Renal pelvis (tissue), 12 donors: ENCODE results near the gene MRPS18A. TPM values are rescaled to one million over a fixed set of nuclear protein-coding genes. Genes with fewer than 3 reads are reported as not detected.

Experiments
- DNase-seq: peaks from one replicate; pipeline ENCODE4 v3.0.0-alpha.2; 2013
- long read RNA-seq, 16 experiments: transcript quantifications; one replicate each; lab custom pipeline, GENCODE V29; 2026
- polyA plus RNA-seq, 3 donors: library from polyadenylated mRNA; unstranded; fragments of 120-200 nt; gene quantifications; one replicate each; pipeline ENCODE4 v1.2.1, GENCODE V29; 2013; ENCODE audit not compliant: insufficient read length in 3 of 3

MRPS18A gene
- 10 to 100 TPM; 47.2 to 51.4 (median 50.9) TPM for polyA plus RNA-seq
- long read RNA-seq, donor 1, transcript MRPS18A-202 (6 exons, 1,062 nt), result major isoform, 37 of 43 reads
- long read RNA-seq, donor 1, transcript MRPS18A-201 (5 exons, 785 nt), result minor isoform, 6 of 43 reads
- long read RNA-seq, donor 1, partial matches to known transcripts, result 0 of 43 reads
- long read RNA-seq, donor 1, other reads (novel, unspliced or antisense), result 0 of 43 reads
- long read RNA-seq, donor 2, transcript MRPS18A-202 (6 exons, 1,062 nt), result major isoform, 47 of 50 reads
- long read RNA-seq, donor 2, partial matches to known transcripts, result 0 of 50 reads
- long read RNA-seq, donor 2, other reads (novel, unspliced or antisense), result 0 of 50 reads
- long read RNA-seq, donor 3, transcript MRPS18A-202 (6 exons, 1,062 nt), result major isoform, 39 of 43 reads
- long read RNA-seq, donor 3, partial matches to known transcripts, result 0 of 43 reads
- long read RNA-seq, donor 3, other reads (novel, unspliced or antisense), result 0 of 43 reads
- long read RNA-seq, donor 4, transcript MRPS18A-201 (5 exons, 785 nt), result minor isoform, 5 of 61 reads
- long read RNA-seq, donor 4, transcript MRPS18A-202 (6 exons, 1,062 nt), result major isoform, 56 of 61 reads
- long read RNA-seq, donor 4, partial matches to known transcripts, result 0 of 61 reads
- long read RNA-seq, donor 4, other reads (novel, unspliced or antisense), result 0 of 61 reads
- long read RNA-seq, donor 5, transcript MRPS18A-202 (6 exons, 1,062 nt), result major isoform, 27 of 28 reads
- long read RNA-seq, donor 5, partial matches to known transcripts, result 0 of 28 reads
- long read RNA-seq, donor 5, other reads (novel, unspliced or antisense), result 0 of 28 reads
- long read RNA-seq, donor 6, transcript MRPS18A-202 (6 exons, 1,062 nt), result major isoform, 36 of 40 reads
- long read RNA-seq, donor 6, partial matches to known transcripts, result 0 of 40 reads
- long read RNA-seq, donor 6, other reads (novel, unspliced or antisense), result 0 of 40 reads
- long read RNA-seq, donor 7, transcript MRPS18A-202 (6 exons, 1,062 nt), result major isoform, 38 of 73 reads
- long read RNA-seq, donor 7, partial matches to known transcripts, result 33 of 73 reads
- long read RNA-seq, donor 7, other reads (novel, unspliced or antisense), result 0 of 73 reads
- long read RNA-seq, donor 8, transcript MRPS18A-202 (6 exons, 1,062 nt), result major isoform, 13 of 17 reads
- long read RNA-seq, donor 8, partial matches to known transcripts, result 0 of 17 reads
- long read RNA-seq, donor 8, other reads (novel, unspliced or antisense), result 0 of 17 reads
- long read RNA-seq, donor 9, transcript MRPS18A-202 (6 exons, 1,062 nt), result major isoform, 54 of 60 reads
- long read RNA-seq, donor 9, transcript MRPS18A-201 (5 exons, 785 nt), result minor isoform, 6 of 60 reads
- long read RNA-seq, donor 9, partial matches to known transcripts, result 0 of 60 reads
- long read RNA-seq, donor 9, other reads (novel, unspliced or antisense), result 0 of 60 reads
- long read RNA-seq, donor 10, transcript MRPS18A-202 (6 exons, 1,062 nt), result major isoform, 32 of 35 reads
- long read RNA-seq, donor 10, partial matches to known transcripts, result 0 of 35 reads
- long read RNA-seq, donor 10, other reads (novel, unspliced or antisense), result 0 of 35 reads
- long read RNA-seq, donor 11, transcript MRPS18A-201 (5 exons, 785 nt), result minor isoform, 5 of 25 reads
- long read RNA-seq, donor 11, transcript MRPS18A-202 (6 exons, 1,062 nt), result major isoform, 20 of 25 reads
- long read RNA-seq, donor 11, partial matches to known transcripts, result 0 of 25 reads
- long read RNA-seq, donor 11, other reads (novel, unspliced or antisense), result 0 of 25 reads
- long read RNA-seq, donor 12, transcript MRPS18A-202 (6 exons, 1,062 nt), result major isoform, 52 of 54 reads
- long read RNA-seq, donor 12, partial matches to known transcripts, result 0 of 54 reads
- long read RNA-seq, donor 12, other reads (novel, unspliced or antisense), result 0 of 54 reads
- long read RNA-seq, donor 13, transcript MRPS18A-202 (6 exons, 1,062 nt), result major isoform, 19 of 19 reads
- long read RNA-seq, donor 13, partial matches to known transcripts, result 0 of 19 reads
- long read RNA-seq, donor 13, other reads (novel, unspliced or antisense), result 0 of 19 reads
- long read RNA-seq, donor 14, transcript MRPS18A-201 (5 exons, 785 nt), result minor isoform, 5 of 56 reads
- long read RNA-seq, donor 14, transcript MRPS18A-202 (6 exons, 1,062 nt), result major isoform, 51 of 56 reads
- long read RNA-seq, donor 14, partial matches to known transcripts, result 0 of 56 reads
- long read RNA-seq, donor 14, other reads (novel, unspliced or antisense), result 0 of 56 reads
- long read RNA-seq, donor 15, transcript MRPS18A-202 (6 exons, 1,062 nt), result major isoform, 63 of 63 reads
- long read RNA-seq, donor 15, partial matches to known transcripts, result 0 of 63 reads
- long read RNA-seq, donor 15, other reads (novel, unspliced or antisense), result 0 of 63 reads
- long read RNA-seq, donor 16, transcript MRPS18A-202 (6 exons, 1,062 nt), result major isoform, 34 of 37 reads
- long read RNA-seq, donor 16, partial matches to known transcripts, result 0 of 37 reads
- long read RNA-seq, donor 16, other reads (novel, unspliced or antisense), result 0 of 37 reads

DNA sequence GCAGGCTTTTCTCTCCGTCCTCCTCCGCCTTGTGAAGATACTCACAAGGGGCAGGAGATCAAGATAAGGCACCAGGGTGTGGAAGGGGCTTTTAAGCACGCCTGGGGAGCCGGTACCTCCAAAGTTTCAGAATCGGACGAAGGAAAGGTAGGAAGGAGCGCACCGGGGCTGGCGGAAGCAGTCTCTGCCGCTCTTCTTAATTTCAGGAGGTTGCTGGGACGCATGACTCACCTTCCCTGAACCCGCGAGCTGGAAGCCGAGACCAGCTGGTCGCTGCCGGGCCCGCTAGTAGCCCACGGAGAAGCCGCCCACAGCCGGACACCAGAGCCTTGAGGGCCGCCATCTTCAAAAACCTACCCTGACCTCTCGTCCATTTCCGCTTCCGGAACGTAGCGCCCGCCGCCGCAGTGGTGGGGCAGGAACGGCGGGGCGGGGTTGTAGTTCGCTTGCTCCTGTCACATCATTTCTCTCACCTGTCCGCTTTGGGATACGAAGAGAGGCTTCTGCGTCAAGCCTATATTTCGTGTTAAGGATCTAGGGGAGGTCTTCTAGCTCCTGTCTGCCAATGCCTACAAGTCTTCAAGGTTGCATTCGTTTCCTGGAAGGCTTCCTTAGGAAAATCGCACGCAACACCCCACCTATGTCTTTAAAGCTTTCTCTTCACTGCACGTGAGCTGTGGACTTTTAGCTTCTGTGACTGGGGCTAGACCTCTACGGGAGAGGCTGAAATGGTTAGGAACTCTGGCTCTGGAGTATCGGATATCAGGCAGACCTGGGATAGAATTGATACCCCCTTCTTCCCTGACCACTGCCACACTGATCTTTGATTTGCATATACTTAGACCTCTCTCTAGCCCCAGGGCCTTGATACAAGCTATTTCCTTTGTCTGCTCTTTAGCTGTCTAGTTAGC, at the start of gene MRPS18A:
Gene MRPS18A, minus strand, starts transcription at position 355 of the 911 bp plus-strand sequence. Its CDS starts 12 bp downstream, at position 343.
- no peak for DNase-seq

DNA sequence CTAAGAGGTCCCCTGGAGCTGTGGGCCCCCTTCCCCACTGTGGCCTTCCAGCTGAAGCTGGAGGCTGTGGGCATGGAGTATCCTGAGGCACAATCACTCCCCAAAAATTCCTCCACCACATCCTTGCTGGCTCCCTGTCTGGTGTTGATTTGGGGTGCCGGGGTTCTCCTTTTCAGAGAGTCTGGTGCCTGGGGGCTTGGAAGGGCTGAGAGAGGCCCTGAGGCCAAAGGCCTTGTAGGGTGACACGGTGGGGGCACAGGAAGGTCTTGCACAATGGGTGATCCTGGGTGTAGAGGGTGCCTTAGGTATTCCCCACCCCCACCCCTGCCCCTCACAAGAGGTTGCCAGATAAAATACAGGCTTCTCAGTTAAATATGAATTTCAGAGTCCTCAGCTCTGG, 49.3 kb upstream of the MRPS18A start:
- DNase-seq, result no peak

DNA sequence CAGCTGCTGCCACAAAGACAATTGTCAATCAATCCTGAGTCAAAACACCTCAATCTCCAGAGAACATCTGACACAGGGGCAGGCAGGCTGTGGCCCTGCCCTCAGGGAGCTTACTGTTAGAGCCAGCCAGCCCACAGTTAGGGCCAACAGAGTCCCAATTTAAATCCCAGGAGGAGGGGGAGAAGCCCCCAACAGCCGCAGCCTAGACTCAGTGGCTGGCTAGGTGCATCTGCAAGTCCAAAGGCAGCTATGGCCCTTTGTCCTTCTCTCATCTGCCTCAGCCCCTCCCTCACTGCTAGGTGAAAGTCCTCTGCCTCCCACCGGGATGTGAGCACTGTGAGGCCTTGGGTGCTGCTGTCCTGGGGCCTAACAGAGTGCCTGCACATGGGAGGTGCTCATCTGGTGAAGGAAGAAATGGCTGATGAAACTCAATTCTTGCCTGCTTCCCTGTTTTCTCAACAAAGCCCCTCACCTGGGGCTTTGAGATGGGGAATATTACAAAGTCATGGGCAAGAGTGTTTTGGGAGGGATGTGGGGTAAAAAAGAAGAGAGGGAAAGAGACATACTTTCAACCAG, 48.7 kb upstream of the MRPS18A start:
- no peak for DNase-seq

DNA sequence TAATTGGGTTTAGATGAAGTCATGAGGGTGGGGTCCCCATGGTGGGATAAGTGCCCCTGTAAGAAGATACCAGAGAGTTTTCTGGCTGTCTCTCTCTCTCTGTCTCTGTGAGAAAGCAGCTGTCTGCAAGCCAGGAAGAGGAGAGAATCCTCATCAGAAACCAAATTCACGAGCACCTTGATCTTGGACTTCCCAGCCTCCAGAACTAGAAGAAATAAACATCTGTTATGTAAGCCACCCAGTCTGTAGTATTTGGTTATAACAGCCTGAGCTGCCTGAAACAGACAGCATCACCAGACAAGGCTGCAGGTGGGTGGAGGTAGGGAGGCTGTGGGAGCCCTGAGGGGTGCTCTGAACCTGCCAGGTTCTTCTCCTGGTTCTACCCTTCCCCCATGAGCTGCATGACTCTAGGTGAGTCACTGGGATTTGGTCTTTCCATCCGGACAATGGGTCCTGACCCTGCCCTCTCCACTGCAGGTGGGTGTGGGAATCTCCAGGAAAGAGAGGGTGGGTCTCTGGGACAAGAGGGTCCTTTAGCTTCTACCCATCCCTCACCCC, 48.1 kb upstream of the MRPS18A start:
- DNase-seq, result no peak

DNA sequence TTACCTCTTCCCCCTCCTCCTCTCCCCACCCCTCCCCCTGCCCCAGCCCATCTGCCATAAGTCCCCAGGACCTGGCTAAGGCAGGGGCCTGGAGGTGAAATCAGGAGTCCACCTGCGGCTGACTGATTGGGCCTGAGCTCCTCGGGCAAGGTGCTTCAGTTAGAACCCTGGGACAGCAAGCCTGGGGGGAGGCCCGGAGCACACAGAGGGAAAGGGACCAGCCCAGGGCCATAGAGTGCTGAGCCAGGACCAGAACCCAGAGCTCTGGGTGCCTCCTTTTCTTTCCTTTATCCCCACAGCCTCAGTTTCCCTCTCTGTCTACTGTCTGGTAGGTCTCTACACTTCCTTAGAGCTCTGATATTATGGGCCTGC, 46.7 kb upstream of the MRPS18A start:
- DNase-seq, result no peak

DNA sequence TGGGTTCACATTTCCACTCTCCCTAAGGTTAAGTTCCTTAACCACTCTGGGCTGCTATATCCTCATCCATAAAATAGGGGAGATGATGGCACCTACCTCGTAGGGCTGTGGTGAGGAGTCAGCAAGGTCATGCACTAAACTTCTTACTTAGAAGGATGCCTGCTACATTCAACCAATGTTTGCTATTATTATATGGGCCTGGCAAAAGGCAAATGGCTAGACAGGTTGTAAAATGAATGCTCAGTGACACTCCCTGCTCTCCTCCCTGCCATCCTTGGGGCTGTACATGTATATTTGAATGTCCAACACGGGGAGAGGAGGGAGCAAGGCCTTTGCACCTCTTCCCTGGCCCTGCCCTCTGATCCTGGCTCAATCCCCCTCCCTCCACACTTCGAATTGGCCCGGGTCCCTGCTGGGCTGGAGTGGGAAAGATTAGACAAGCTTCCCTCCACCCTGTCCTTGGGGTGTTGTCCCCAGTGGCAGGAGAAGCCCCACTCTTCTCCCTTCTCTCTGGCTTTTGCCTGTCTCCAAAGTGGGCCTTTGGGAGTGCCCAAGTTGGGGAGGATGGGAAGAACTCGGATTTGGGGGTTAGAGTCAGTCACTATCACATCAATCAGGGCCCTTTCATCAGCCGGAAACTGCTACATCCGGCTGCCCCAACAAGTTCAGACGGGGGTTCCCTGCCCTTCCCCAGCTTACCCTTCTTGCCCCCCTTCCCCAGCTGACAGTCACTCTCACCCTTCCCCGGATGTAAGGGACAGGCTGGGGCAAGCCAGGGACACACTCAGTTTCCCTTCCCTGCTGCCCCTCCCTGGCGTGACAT, 46.1 kb upstream of the MRPS18A start:
- no peak for DNase-seq

DNA sequence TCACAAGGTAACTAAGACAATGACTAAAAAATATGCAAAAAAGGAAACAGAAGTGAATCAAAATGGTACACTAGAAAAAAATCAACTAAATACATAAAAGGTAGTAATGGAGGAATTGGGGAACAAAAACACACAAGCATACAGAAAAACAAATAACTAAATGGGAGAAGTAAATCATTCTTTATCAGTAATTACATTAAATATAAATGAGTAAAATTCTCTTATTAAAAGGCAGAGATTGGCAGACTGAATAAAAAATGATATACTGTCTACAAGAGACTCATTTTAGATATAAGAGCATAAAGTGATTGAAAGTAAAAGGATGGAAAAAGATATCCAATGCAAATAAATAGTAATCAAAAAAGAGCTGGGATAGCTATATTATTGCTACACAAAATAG, 43.0 kb upstream of the MRPS18A start:
- DNase-seq, result no peak

DNA sequence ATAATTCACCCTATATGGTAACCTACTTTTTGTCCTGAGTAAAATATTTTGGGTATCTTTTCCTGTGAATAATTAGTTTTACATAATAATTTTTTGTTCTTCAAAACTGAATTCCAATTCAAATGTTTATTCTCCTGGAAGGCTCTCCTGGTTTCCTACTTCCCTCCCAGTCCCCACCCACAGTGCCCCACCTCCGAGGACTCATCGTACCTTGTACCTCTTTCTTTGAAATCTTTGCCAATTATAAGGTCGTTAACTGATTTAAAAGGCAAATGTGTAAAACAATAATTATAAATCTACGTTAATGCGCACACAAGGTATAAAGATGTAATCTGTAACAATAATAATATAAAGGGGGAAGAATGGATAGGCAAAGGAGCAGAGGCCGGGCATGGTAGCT, 41.9 kb upstream of the MRPS18A start:
- no peak for DNase-seq

DNA sequence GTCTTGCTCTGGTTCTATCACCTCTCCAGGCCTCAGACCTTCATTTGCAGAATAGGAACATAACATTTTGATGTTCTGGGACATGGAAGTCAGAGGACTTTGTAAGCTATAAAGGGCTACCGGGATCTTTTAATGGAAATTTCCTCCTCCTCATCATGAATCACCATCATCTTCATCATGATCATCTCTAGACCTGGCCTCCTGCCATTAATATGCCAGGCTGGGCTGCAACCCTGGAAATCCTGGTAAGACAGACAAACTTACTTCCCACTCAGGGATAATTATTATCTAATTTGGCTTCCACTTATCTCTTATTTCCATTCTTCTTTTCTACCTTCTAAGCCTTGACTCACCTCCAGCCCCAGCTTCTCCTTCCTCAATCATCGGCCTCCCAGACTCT, 41.0 kb upstream of the MRPS18A start:
- DNase-seq, result no peak

DNA sequence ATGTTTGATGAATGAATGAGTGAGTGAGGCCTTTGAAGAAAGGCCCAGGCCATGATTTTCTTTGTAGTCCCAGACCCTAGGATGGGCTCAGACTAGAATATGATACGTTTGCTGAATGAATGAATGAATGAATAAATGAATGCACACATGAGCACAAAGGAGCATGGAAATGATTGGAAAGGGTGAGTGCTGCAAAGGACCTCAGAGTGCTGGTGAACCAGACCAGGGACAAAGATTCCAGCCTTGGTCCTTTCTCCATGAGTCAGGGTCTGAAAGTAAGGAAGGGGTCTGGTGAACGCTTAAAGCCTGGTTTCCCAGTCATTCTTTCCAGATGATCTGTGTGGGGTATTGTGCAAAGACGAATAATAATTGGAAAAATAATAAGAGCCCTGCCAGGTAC, 40.0 kb upstream of the MRPS18A start:
- DNase-seq, result no peak

DNA sequence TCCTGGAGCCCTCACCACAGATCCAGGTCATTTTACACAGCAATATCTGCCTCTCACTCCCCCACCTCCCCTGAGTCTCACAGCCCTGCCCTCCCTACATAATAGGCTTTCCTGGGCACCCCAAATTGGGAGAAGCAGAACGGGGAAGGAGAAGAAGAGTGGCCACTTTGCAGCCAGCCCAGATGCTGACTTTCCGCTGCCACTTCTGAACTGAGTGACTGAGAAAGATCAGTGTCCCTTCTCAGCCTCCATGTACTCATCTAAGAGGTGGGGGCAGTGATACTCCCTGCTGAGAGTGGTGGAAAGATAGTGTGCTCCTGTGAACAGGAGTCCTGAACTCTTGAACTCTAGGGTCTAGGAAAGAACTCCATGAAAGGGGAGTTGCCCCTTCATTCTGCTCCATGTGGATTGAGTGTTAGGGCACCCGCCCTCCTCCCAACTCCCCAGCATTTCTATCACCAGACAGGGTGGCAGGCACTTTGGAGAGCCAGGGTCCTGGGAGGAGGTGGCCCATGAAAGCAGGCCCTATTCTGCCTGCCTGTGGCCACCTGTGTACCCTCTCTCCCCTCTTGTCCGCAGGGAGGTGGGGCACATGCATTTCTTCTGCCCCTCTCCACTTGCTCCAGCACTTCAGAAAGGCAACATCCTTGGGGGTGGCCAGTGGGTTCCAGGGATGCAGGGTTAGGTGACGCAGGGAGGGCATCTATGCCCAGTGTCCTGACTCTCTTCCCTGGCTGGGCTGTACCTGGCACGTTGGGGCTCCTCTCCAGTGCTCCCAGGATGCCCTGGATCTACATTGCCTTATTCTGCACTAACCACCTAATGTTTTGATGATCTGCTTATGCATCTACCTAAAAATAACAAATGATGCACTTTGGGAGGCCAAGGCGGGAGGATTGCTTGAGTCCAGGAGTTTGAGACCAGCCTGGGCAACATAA, 38.3 kb upstream of the MRPS18A start:
- no peak for DNase-seq

DNA sequence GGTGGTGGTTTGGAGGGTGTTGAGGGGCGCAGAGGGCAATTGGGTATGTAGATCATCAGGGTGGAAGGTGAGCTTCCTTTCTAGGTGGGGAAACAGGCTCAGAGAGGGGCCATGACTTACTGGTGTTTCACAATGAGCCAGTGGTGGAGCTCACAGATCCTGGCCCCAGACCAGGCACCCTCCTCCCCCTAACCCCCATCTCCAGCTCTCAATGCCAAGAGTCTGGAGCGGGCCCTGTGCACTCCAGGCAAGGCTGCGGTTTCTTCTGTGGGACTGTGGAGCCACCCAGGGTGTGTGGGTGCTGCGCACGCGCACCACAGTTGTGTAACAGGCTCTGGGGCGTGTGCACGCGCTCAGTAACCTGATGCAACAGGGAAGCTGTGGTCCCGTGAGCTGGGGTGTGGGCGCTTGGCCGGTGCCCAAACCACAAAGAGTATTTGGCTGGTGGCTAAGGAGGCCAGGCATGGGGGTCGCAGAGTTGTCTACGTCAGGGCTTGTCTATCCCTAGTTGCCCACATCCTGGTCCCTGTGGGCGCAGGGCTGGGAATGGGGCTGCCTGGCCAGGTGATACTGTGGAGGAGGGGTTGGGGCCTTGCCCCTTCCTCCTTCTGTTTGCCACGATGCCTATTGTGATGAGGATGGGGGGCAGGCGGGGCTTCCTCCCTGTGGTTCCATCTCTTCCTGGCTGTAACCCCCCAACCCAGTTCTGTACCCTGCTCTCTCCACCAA, 37.5 kb upstream of the MRPS18A start:
- DNase-seq, result no peak

DNA sequence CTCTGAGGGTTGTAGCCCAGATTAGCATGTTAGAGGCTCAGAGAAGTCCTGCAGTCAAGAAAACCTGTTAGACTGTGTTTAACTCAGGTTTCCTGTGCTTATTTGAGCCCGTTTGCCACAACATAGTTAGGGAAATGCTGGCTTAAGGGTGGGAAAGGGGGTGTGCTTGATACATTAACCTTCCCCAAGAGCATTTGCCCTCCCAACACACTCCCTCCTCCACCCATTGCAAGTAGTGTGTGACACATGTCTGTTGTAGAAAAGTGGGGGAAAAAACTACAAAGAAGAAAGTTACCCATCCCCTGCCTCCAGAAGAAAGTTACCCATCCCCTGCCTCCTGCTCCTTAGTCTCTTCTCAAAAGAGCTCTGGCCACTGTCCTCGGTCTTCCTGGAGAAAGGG, 36.8 kb upstream of the MRPS18A start:
- no peak for DNase-seq

DNA sequence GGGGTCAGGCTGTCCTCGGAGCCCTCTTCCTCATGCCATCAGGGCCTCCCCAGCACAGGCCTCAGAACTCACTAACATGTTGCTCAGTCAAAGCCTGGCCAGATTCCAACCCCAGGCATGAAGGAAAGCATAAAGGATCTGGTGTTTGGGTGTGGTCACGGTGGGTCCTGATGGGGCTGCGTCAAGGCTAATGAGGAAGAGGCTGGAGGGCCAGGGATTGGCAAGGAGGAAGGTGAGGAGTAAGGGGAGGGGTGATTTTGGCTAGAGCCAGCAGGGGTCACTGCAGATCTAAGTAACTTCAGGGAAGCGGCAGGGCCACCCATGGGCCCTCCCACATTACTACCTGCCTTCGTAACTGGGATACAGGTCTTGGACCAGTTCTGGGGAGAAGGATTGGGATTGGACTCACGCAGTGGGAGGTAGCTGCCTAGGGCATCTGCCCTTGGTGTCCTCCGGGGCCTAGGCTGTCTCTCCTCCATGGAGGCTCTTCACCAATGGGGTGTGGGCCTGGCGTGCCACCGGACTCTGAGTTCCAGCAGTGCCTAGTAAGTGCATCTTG, 36.2 kb upstream of the MRPS18A start:
- DNase-seq, result no peak
